Prostate gland (tissue), 2 donors: ENCODE measurements around the gene ARFGAP1. TPM values are rescaled to one million over a fixed set of nuclear protein-coding genes. Genes with fewer than 3 reads are reported as not detected.

Experiments
- DNase-seq: peaks from one replicate; pipeline ENCODE4 v3.0.0-alpha.2; 2019; ENCODE audit warnings: low spot score
- H3K27ac ChIP-seq, 2 donors: fragments of 200-600 bp; sonication (generic); 2 replicates each; pipeline ENCODE4 v1.5.1; 2017 to 2019
- H3K27me3 ChIP-seq: fragments of 200-600 bp; sonication (generic); replicated peaks from 2 replicates; pipeline ENCODE4 v1.5.1; 2019; ENCODE audit not compliant: insufficient read depth
- H3K36me3 ChIP-seq, 2 donors: fragments of 200-600 bp; sonication (generic); 1 replicate in 1 of 2; 2 replicates in 1 of 2; pipeline versions ENCODE4 v1.5.1 to v1.8.1; 2017 to 2019
- H3K4me1 ChIP-seq: fragments of 200-600 bp; sonication (generic); replicated peaks from 2 replicates; pipeline ENCODE4 v1.5.1; 2019
- H3K4me3 ChIP-seq, 2 donors: fragments of 200-600 bp; sonication (generic); 2 replicates each; pipeline ENCODE4 v1.5.1; 2017 to 2019
- H3K9me3 ChIP-seq: fragments of 200-600 bp; sonication (generic); 2 replicates; pipeline ENCODE4 v1.5.1; 2017
- CTCF ChIP-seq, 4 experiments: fragments of 200-600 bp in 2 of 4; fragments of 450-650 bp in 2 of 4; sonication (generic) in 2 of 4; IDR thresholded peaks; 1 replicate in 3 of 4; 2 replicates in 1 of 4; pipeline ENCODE4 v1.5.1; 2016 to 2019; ENCODE audit warnings: antibody characterized with exemption in 4 of 4, mild to moderate bottlenecking in 2 of 4, moderate library complexity in 2 of 4
- POLR2A ChIP-seq: fragments of 450-650 bp; IDR thresholded peaks from one replicate; pipeline ENCODE4 v1.6.1; 2016; ENCODE audit warnings: antibody characterized with exemption, mild to moderate bottlenecking
- POLR2AphosphoS5 ChIP-seq: sonication (generic); formaldehyde crosslinking; IDR thresholded peaks from one replicate; pipeline ENCODE4 v1.6.1; 2017; ENCODE audit warnings: antibody characterized with exemption
- WGBS: methylation state at CpG from one replicate; pipeline ENCODE4 v1.1.5; 2018; 5-methylcytosine and 5-hydroxymethylcytosine counted together
- intact Hi-C: fragments of 100-400 bp; cut with DNase I; formaldehyde crosslinking; loops from one replicate; pipeline ENCODE4 v1.14.2; 2022
- total RNA-seq, 2 donors: library from RNA; depleted of rRNA; stranded (reverse); fragments of >200 nt; gene quantifications; one replicate each; pipeline ENCODE4 v1.1.0, GENCODE V29; 2016

The ARFGAP1 gene
- total RNA-seq, 2 donors from 2014 or later: 43.6 to 85.6 TPM

GRCh38 chr20:63270606-63271325 is 1.8 kb upstream of the ARFGAP1 start:
- H3K27ac ChIP-seq: no peak overlapping the region
- no peaks in the 10 kb centered on the region for H3K9me3 ChIP-seq
- intact Hi-C loops: no loop called here
- H3K36me3 ChIP-seq: no peaks in the 10 kb centered on the region
- no peaks in the 10 kb centered on the region for H3K4me1 ChIP-seq
- no peak for TF ChIP-seq CTCF (IDR thresholded peaks at IDR 0.05)
- TF ChIP-seq POLR2AphosphoS5: no peak
- TF ChIP-seq POLR2A: no peak
- WGBS: 90% methylated on average over 9 of the region's 9 CpGs
- peaks cover 2% of the 10 kb centered on the region for H3K27me3 ChIP-seq
- DNase-seq: no peak
- H3K4me3 ChIP-seq: no peak overlapping the region

- no peaks in the 10 kb centered on the region for H3K27me3 ChIP-seq
- intact Hi-C loops: no loop called here
- H3K9me3 ChIP-seq: no peaks in the 10 kb centered on the region
- H3K4me1 ChIP-seq: no peaks in the 10 kb centered on the region
- TF ChIP-seq POLR2A (no peak), POLR2AphosphoS5 (no peak), CTCF (IDR thresholded peaks at IDR 0.05) (no peak)
- peak overlapping the region; percentile 90 to 100 for H3K4me3 ChIP-seq
- peaks cover 0 to 11% of the 10 kb centered on the region in 2 donors for H3K36me3 ChIP-seq
- H3K27ac ChIP-seq: peak overlapping the region; percentile 75 to 80
- WGBS: under 1% methylated on average over 18 of the region's 37 CpGs
- DNase-seq: no peak
These were observed 506 bp downstream of the ARFGAP1 start for GRCh38 chr20:63273059-63273579.

GRCh38 chr20:63273635-63274380 is 1.2 kb downstream of the ARFGAP1 start:
- intact Hi-C loops: no loop called here
- peak overlapping the region; percentile 90 to 100 for H3K4me3 ChIP-seq
- WGBS: 23% methylated on average over 20 of the region's 20 CpGs

GRCh38 chr20:63274381-63275228 is 2.0 kb downstream of the ARFGAP1 start:
- H3K4me1 ChIP-seq: no peaks in the 10 kb centered on the region
- no peak overlapping the region for H3K27ac ChIP-seq
- no peak for TF ChIP-seq POLR2AphosphoS5
- no peak for TF ChIP-seq POLR2A
- no peak for TF ChIP-seq CTCF (IDR thresholded peaks at IDR 0.05)
- no peak for DNase-seq
- WGBS: 76% methylated on average over 17 of the region's 17 CpGs
- H3K36me3 ChIP-seq: peaks cover 0 to 11% of the 10 kb centered on the region in 2 donors
- H3K9me3 ChIP-seq: no peaks in the 10 kb centered on the region
- intact Hi-C loops: no loop called here
- no peaks in the 10 kb centered on the region for H3K27me3 ChIP-seq
- no peak overlapping the region for H3K4me3 ChIP-seq

More at GRCh38 chr20:63273635-63274380, 1.2 kb downstream of the ARFGAP1 start:
- no peaks in the 10 kb centered on the region for H3K9me3 ChIP-seq
- no peaks in the 10 kb centered on the region for H3K27me3 ChIP-seq
- no peak for DNase-seq
- TF ChIP-seq POLR2AphosphoS5: no peak
- no peak for TF ChIP-seq CTCF (IDR thresholded peaks at IDR 0.05)
- TF ChIP-seq POLR2A: no peak
- no peaks in the 10 kb centered on the region for H3K4me1 ChIP-seq
- peaks cover 0 to 11% of the 10 kb centered on the region in 2 donors for H3K36me3 ChIP-seq
- no peak overlapping the region for H3K27ac ChIP-seq
